HG03060 (cell line): ENCODE results near the gene HIVEP3.

Source experiments
- ATAC-seq: cut with Tn5 transposase; IDR thresholded peaks from one replicate; pipeline ENCODE4 v1.9.1; 2021; ENCODE audit warnings: low read depth, moderate number of reproducible peaks; ENCODE audit not compliant: unreplicated experiment

Gene HIVEP3

DNA sequence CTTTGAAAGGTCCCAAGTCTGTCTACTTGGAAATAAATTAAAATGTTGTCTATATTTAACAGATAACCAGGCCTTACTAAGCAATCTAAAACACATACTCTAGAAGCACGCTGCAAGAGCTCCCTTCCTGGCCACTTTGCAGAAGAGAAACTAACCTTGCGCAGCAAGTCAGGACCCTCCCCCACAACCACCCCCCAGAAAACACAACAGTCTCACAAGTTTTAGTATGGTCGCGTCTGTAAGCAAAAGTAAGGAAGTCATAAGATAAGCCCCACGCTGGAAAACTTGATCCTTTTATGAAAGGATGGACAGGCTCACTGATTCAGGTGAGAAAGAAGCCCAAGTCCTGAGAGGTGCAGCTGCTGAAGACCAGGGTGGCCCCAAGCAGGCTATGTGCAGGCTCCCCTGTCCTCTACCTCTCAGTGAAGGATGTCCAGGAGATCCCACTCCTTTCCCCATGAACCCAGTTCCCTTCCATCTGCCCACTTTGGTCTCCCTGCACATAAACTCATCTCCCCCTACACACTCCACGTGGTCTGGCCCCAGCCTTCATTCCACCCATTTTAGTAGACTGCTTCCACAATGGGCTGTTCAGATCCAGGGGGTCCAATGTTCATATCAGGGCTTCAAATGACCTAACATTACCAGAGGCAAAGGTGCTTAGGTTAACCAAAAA is 23.8 kb downstream of the HIVEP3 start:
- no peak for ATAC-seq

DNA sequence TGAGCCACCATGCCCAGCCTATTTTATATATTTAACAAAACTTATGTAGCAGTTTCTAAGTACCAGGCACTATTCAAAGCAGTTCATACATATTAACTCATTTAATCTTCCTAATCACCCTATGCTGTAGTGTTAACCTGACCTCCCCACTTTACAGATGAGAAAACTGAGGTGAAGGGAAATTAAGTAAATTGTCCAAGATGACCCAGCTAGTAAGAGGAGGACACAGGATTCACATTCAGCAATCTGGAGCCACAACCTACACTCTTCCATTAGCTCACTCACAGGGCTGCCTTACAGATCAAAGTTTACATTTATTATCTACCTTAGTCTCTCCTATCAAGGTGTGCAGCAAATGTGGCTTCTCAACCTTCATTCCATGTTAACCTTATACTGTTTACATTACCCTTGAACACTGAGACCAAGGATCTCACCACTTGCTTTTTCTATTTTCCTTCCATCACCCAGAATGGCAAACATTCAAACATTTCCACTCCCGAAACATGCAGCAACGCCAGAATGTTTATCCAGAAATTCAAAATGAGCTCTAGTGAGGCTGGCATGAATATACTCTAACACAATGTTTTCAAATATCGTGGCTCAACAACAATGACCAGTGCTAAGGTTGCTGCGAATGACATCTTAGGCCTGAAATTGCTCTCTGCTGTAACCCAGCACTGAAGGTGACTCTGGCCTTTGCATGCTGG is 24.5 kb downstream of the HIVEP3 start:
- ATAC-seq = no peak

DNA sequence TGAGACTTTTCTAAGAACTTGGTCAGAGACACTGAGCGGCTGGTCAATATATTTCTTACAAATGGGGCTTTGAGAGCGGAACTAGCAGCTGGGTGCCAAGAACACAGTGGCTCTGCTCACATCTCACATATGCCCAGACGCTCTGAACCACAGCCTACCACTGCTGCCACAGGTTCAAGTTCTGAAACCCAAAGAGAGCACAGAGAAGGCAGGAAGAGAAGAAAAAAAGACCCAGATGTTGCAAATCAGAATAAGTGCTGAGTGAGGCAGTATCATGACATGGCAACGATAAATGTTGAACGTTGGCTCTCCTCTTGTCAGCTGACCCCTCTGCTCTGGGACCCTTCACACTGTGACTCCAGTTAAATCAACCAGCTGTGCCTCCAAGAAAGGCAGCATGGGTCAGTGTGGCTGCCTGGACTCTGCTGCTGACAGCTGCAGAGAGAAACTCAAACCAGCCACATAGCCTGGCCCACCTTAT is 26.4 kb downstream of the HIVEP3 start:
- ATAC-seq = no peak

DNA sequence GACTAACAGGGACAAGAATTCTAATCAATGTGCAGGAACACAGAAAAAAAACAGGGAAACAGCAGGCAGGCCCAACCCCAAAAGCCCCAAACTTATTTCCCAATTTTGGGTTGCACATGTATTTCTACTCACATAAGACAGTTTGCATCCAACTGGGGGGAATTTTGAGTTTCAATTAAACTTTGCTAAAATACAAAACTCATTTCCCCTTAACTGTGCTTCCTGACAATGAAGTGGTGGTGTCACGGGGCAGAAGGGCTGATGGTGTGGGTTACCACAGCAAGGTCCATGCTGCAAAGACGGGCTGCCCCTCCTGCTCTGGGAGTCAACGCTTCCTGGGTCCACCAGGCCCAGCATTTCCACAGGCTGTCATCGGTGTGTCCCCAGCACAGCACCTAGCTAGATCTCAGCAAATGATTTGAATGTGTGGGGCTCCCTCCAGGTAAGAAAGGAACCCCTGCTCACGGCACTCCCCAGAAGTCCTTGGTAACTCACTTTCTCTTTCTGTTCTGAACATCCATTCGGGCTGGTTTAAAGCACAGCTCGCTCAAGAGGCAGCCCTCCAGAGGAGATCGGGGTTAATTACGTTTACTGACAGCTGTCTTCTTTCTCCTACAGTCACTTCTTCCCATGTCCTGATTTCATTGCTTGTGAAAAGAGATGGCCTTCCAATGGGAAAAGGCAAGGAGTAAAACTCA is 27.4 kb downstream of the HIVEP3 start:
- ATAC-seq = no peak

DNA sequence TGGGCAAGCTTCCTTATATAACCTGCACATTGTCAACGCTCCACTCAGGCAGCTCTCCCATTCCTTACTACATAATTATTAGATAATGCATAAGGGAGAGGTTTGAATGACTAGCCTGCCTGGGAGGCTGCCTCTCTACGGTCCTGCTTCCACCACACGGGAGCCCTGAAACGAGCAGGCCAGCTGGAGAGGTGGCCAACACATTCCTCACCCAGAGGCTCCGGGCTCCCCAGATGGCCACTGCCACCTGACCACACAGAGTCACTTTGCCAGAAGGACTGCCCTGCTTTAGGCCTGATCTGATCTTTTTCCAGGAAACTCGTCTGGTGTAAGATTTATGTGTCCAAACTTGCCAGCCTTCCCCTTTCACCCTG is 27.9 kb downstream of the HIVEP3 start:
- no peak for ATAC-seq

DNA sequence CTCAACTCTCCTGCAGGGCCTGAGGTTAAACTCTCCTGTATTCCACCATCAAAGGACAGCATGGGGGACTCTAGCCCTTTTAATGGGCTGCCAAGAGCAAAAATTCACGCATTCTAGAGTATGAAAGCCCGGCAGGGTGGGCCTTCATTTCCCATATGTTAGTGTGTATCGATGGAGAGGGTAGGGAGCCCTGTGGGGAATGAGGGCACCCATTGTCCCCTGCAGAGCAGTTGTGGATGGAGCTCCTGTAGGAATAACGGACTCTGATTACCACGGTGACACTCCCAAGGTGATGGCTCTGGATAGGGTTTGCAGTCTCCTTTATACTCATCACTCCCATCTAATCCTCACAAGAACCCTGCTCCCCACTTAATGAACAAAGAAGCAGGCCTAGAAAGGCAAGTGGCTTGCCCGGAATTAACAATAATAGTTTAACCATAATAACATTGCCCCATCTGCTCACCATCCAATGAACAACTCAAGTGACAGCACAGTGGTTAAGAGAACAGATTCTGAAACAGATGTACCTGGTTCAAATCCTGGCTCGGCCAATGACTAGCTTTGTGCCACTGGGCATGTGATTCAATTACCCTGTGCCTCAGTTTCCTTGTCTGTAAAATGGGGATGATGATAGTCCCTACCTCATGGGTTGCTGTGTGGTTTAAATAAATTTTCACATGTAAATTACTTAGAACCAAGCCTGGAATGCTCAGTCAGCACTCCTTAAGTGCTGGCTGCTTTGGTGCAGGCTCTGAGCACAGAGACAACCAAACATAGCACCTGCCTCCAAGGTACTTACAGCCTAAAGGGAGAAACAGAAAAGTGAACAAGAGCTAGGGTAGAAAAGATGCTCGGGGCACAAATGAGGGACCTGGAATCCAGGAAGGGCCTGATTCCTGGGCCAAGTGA is 29.0 kb downstream of the HIVEP3 start:
- ATAC-seq = no peak

DNA sequence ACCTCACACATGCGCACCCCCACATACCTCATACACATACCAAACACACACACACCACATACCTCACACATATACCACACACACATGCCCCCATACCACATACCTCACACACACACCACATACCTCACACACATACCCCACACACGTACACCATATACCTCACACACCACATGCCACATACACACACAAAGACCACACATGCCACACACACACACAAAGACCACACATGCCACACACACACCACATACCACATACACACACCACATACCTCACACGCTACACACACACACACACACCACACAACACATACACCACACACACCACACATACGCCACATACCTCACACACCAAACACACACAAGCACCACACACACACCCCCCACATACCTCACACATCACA is 30.0 kb downstream of the HIVEP3 start:
- ATAC-seq = no peak

DNA sequence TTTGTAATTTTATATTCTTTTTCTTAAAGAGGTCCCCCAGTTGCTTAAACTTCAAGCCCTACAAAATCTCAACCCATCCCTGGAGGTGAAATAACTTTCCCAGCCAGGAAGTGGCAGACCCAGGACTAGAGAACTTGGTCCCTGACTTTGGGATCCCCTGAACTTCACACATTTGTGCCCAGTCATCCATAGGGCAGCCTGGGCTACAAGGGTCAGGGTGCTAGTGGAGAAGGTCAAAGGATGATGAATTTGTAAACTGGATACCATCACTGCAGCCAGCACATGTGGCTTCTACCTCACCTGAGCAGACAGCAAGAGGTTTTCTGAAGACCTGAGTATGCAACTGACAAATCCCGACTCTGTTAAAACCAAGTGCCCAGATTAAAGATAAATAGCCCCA is 31.4 kb downstream of the HIVEP3 start:
- no peak for ATAC-seq

DNA sequence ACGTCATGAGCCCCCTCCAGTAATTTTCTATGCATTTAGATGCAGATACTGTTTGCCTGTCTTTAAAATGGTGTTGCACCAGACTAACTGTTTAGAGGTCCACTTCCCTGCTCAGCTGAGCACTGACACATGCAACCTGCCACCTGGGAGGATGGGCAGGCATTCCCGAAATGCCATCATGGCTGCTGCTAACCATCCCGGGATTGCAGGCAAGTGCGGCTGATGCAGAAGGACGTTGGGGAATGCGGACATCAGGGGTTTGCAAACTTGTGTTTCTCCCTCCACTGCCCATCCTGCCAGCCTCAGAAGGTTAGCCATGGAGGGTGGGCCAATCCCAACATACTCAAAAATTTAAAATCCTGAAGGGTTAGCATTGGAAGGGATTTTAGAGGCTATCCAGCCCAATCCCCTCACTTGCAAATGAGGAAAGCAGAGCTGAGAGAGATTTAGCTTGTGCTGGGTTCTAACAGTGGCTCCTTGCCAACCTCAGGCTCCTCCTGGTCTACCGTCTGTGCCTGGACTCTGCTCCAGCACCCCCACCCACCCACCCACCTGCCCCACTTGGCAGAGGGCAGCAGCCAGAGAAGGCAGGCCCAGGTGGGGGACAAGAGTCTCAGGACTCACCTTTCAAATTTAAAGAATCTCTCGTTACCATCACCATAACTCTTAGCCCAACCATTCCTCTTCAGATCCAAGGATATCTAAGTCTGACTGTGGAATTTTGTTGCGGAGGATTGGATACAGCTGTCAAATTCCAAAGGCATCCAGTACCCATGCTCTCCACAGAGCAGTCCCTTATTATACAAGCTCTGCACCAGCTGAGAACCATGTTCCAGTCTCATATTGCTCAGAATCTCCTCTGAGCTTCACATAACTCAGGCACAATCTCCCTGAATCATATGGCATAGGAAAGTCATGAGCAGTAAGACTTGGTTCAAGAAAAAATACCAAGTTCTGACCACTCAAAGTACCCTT is 34.2 kb downstream of the HIVEP3 start:
- no peak for ATAC-seq

DNA sequence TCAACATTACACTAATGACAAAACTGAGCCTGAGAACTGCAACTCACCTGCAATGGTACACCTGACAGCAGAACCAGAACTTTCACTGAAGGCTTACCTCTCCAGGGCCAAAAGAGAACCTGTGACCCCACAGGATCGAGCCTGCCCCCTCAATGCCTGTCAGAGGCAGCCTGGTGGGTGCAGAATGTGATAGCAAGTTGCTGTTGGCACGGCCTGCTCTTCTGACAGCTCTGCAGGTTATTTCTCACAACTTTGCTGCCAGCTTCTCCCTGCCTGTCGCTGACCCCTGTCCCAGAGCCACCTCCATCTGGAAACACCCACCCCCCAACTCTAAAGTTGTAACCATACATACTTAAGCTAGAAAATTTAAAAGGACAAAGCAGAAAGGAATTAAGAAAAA is 35.2 kb downstream of the HIVEP3 start:
- ATAC-seq = no peak

DNA sequence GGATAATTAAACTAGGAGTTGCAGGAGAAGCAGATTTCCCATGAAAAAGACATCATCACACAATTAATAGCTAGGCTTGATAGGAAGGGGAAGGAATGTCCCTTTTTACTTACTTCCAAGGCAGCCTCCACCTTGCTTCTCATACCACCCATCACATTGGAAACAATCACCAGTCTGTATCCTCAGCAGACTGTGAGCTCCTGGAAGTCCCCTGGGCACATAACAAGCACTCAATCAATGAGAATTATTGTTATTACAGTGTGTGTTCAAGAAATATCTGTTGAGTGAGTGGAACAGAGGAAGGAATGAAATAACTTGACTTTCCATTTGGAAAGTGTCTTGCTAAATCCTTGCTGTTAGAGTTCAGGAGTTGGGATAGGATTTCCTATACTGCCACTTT is 36.2 kb downstream of the HIVEP3 start:
- ATAC-seq = no peak

DNA sequence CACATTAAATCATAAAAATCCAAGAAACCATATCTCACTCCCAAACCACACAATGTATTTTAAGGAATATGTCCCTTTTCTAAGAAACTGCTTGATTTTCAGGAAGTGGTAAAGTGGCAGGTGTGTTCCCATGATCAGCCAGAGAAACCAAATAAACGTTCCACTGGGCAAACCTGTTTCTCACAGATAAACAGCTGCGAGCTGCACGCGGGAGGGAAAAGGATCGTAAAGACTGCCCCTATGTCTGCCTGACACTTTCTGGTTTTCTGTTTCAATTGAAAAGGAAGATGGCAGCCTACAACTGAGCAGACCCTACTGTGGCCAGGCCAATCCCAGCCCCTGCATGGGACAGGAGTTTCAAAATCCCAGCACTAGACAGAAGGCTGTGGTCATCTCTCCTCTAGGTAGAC is 36.6 kb downstream of the HIVEP3 start:
- ATAC-seq = no peak

DNA sequence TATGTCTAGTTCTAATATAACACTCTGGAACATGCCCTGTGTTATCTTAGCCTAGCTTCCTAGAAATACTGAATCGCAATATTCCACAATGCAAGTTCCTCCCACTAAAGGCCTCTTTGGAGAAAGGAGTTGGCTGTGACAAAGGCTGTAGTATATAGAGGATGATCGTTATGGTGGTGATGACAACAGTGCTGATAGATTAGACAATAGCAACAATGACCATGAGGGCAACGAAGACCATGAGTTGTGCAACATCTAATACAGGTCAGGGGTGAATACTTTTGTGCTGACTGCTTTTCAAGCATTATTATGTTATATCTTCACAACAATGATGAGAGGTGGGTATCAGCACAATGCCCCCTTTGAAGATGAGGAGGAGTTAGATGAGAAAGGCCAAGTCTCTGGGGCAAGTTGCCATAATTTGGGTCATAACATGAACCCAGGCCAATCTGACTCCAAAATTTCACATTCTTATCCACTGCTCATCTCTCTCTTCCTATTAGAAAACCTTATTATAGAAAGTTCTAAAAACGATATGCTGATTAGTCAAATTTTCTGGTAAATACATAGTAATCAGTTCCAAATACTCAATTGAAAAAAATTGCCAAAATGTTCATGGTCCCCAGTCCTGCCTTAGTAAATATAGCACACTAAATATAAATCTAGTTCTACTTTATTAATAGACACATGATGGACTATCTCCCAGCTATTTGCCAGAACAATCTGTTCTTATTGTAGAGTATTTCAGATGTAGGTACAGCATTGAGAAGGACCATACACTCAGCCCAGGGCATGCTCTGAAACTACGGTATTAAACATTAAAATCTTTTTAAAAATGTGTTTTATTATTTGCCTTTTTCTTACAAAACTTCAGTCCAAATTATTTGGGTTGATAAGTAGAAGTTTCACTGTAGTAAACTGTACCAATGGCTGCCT is 37.5 kb downstream of the HIVEP3 start:
- no peak for ATAC-seq

DNA sequence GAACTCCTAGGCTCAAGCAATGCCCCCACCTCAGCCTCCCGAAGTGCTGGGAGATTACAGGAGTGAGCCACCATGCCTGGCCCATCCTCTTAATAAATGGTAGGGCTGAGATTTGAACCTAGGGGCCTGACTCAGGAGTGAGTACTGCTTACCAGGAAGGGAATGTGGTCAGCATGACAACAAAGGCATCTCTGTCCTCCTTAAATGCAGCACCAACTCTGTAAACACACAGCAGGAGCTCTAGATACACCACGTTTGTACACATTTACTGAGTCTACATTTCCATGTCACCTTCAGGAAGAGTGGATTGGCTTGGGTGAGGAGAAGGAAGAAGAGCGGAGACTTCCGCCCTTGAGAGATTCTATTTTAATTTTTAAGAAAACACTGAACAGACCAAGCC is 38.5 kb downstream of the HIVEP3 start:
- ATAC-seq = no peak

DNA sequence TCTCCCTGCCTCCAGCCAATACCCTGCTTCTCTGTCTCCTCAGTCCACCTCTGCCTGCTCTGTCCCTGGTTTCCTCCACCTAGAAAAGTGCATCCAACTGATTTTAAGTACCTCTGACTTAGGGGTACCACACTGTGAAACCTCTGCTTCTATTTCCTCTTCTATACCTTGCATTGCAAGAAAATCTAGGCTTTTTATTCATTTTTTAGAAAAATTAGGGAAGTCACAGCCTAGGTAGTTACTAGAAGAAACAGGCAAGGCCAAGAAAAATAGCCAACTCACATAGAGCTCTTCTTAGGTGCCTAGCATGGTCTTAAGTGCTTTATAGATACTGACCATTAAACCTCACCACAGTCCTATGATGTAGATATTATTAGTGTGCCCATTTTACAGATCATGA is 39.1 kb downstream of the HIVEP3 start:
- no peak for ATAC-seq

DNA sequence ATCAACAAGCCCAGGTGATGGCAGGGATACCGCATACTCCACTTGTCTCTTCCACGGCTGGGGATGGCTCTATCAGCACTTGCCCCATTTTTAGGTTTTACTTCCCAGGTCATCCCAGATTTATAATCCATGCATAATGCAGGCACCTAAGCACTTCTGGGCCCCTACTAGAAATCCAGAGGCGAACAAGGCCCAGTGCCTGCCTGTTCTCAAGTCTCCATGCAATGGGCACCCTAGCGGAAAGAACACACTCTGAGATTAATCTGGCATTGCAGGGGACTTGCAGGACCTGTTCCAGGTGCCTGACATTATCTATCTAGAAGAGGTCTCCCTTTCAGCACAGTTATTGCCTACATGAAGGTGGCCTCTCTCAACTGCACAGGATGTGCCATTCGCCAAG is 39.8 kb downstream of the HIVEP3 start:
- no peak for ATAC-seq

DNA sequence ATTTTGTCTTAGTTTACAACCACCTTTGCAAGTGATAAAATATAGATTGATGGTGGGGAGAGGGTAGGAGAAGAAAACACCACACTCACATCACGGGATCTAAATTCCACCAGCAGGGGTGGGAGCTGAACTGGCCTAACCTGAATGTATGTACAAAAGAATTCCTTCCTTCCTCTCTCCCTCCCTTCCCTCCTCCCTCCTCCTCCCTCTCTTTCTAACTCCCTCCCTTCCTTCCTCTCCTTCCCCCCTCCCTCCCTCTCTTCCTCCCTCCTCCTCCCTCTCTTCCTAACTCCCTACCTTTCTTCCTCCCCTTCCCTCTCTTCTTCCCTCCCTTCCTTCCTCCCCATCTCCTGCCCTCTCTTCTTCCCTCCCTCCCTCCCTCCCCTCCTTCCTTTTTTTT is 40.2 kb downstream of the HIVEP3 start:
- no peak for ATAC-seq

DNA sequence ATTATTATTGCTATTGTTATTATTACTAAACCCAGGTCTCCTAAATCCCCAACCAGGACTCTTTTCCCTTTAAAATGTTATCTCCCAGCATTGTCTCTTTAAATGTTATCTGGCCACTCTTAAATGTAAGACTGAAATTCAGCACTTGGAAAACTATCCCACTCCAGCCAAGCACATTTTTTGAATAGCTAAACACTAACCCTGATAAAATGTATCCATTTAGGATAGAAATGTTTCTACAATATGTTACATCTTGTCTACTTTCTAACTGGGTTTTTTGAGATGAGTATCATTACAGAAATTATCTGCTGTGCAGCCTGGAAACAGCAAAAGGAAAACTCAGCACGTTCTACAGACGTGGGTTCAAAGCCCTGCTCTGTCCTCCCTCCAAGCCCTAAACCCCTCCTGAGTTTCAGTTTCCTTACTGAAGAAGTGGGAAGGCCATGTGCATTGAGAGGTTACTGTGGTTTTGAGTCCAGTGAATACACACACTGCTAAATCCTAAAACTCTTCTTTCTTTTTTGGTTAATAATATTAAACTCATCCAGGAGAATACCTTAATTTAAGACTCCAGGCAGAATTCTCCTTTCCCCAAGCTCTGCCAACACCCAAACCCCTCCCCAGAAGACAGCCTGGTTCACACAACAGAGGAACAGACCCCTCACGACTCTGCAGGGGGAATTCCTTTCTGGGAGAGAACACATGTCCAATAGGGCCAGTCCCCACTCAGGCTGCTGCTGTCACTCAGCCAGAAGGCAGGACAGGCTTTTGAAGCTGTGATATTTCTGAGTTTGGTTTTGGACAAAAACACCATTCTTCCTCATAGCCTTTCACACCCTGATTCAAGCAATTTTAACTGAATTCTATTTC is 41.9 kb downstream of the HIVEP3 start:
- no peak for ATAC-seq
